ENCODE results near the gene MRI1. TPM values are rescaled to one million over a fixed set of nuclear protein-coding genes. Genes with fewer than 3 reads are reported as not detected.

Gene MRI1
- total RNA-seq, 2 donors from 2014 or later, result 19.6 to 29.6 TPM

DNA sequence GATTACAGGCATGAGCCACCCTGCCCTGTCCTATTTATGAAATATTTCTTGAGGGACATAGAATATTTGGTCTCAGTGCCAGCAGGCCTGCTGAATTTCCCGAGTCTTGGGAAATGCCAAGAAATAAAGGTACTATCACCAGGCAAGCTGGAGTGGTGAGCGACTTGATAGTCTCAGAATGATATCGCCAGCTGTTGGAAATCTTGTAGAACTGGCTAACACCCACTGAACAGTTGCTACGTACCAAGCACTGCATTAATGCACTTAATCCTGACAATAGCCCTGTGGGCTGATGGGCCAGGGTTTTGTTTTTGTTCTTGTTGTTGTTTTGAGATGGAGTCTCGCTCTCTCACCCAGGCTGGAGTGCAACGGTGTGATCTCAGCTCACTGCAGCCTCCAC is 42.2 kb upstream of the MRI1 start:
- Mint-ChIP-seq H3K9me3 (no peaks in the 10 kb centered on the region), H3K4me1 (no peaks in the 10 kb centered on the region), H3K36me3 (ENCODE audit: low read depth) (no peaks in the 10 kb centered on the region), H3K27me3 (ENCODE audit: insufficient read depth) (no peaks in the 10 kb centered on the region), H3K4me3 (no peak overlapping the region), H3K27ac (no peak overlapping the region)
- Histone ChIP-seq H3K4me3 (ENCODE audit: low read length) (no peak overlapping the region), H3K9ac (ENCODE audit: extremely low read depth, low read length, poor library complexity, severe bottlenecking) (no peak overlapping the region), H3K36me3 (ENCODE audit: control insufficient read depth, insufficient read depth, low read length) (no peaks in the 10 kb centered on the region), H3K9me3 (ENCODE audit: control insufficient read depth, low read length) (no peaks in the 10 kb centered on the region), H3K4me1 (ENCODE audit: control insufficient read depth, insufficient read depth, low read length) (no peaks in the 10 kb centered on the region), H3K27me3 (ENCODE audit: control insufficient read depth, insufficient read depth, low read length, poor library complexity, severe bottlenecking) (no peaks in the 10 kb centered on the region), H3K27ac (ENCODE audit: low read depth, low read length) (no peak overlapping the region)
- no peak for DNase-seq
- TF ChIP-seq, protein P1, sequence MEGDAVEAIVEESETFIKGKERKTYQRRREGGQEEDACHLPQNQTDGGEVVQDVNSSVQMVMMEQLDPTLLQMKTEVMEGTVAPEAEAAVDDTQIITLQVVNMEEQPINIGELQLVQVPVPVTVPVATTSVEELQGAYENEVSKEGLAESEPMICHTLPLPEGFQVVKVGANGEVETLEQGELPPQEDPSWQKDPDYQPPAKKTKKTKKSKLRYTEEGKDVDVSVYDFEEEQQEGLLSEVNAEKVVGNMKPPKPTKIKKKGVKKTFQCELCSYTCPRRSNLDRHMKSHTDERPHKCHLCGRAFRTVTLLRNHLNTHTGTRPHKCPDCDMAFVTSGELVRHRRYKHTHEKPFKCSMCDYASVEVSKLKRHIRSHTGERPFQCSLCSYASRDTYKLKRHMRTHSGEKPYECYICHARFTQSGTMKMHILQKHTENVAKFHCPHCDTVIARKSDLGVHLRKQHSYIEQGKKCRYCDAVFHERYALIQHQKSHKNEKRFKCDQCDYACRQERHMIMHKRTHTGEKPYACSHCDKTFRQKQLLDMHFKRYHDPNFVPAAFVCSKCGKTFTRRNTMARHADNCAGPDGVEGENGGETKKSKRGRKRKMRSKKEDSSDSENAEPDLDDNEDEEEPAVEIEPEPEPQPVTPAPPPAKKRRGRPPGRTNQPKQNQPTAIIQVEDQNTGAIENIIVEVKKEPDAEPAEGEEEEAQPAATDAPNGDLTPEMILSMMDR (conservative IDR thresholded peaks at IDR 0.05), result no peak
- WGBS, 2 experiments (ENCODE audit: insufficient coverage in 1 of 2, insufficient read length in 1 of 2), result 90 to 95% methylated on average over 5 to 6 of the region's 6 CpGs

DNA sequence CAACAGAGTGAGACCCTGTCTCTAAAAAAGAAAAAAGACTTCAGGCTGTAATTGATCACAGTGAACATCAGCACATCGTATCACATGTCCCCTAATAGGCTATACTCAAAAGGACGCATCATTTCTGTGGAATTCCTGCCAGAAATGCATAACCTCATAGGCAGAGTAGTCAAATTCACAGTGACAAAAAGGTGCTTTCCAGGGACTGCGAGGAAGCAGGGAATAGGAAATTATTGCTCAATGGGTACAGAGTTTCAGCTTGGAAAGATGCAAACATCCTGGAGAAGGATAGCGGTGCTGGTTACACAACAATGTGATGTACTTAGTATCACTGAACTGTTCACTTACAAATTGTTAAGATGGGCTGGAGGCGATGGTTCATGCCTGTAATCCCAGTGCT is 41.1 kb upstream of the MRI1 start:
- no peaks in the 10 kb centered on the region for H3K9me3 Mint-ChIP-seq
- H3K27ac ChIP-seq (ENCODE audit: low read depth, low read length), result no peak overlapping the region
- no peaks in the 10 kb centered on the region for H3K9me3 ChIP-seq (ENCODE audit: control insufficient read depth, low read length)
- H3K4me3 Mint-ChIP-seq, result no peak overlapping the region
- H3K27me3 ChIP-seq (ENCODE audit: control insufficient read depth, insufficient read depth, low read length, poor library complexity, severe bottlenecking), result no peaks in the 10 kb centered on the region
- H3K27ac Mint-ChIP-seq, result no peak overlapping the region
- no peak overlapping the region for H3K4me3 ChIP-seq (ENCODE audit: low read length)
- no peaks in the 10 kb centered on the region for H3K4me1 Mint-ChIP-seq
- no peaks in the 10 kb centered on the region for H3K36me3 ChIP-seq (ENCODE audit: control insufficient read depth, insufficient read depth, low read length)
- H3K36me3 Mint-ChIP-seq (ENCODE audit: low read depth), result no peaks in the 10 kb centered on the region
- WGBS, 2 experiments (ENCODE audit: insufficient coverage in 1 of 2, insufficient read length in 1 of 2), result 94 to 96% methylated on average over 5 of the region's 5 CpGs
- TF ChIP-seq, protein P1 (conservative IDR thresholded peaks at IDR 0.05), result no peak
- H3K4me1 ChIP-seq (ENCODE audit: control insufficient read depth, insufficient read depth, low read length), result no peaks in the 10 kb centered on the region
- DNase-seq, result no peak
- no peaks in the 10 kb centered on the region for H3K27me3 Mint-ChIP-seq (ENCODE audit: insufficient read depth)
- no peak overlapping the region for H3K9ac ChIP-seq (ENCODE audit: extremely low read depth, low read length, poor library complexity, severe bottlenecking)

DNA sequence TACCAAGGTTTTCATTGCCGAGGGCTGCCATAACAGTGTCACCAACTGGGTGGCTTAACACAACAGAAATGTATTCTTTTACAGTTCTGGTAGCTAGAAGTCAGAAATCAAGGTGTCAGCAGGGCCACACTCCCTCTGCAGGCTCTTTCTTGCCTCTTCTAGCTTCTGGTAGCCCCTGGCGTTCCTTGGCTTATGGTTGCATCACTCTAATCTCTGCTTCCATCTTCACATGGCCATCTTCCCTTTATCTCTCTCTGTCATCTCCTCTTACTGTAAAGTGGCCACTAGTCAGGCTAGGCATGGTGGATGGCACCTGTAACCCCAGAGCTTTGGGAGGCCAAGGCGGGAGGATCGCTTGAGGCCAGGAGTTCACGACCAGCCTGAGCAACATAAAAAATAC is 38.0 kb upstream of the MRI1 start:
- no peak overlapping the region for H3K27ac Mint-ChIP-seq
- H3K4me3 Mint-ChIP-seq, result no peak overlapping the region
- Histone ChIP-seq H3K4me3 (ENCODE audit: low read length) (no peak overlapping the region), H3K9me3 (ENCODE audit: control insufficient read depth, low read length) (no peaks in the 10 kb centered on the region), H3K36me3 (ENCODE audit: control insufficient read depth, insufficient read depth, low read length) (no peaks in the 10 kb centered on the region), H3K27me3 (ENCODE audit: control insufficient read depth, insufficient read depth, low read length, poor library complexity, severe bottlenecking) (no peaks in the 10 kb centered on the region), H3K4me1 (ENCODE audit: control insufficient read depth, insufficient read depth, low read length) (no peaks in the 10 kb centered on the region), H3K27ac (ENCODE audit: low read depth, low read length) (no peak overlapping the region), H3K9ac (ENCODE audit: extremely low read depth, low read length, poor library complexity, severe bottlenecking) (no peak overlapping the region)
- 90 to 91% methylated on average over 2 to 5 of the region's 5 CpGs for WGBS, 2 experiments (ENCODE audit: insufficient coverage in 1 of 2, insufficient read length in 1 of 2)
- no peaks in the 10 kb centered on the region for H3K36me3 Mint-ChIP-seq (ENCODE audit: low read depth)
- DNase-seq, result no peak
- peaks cover 5% of the 10 kb centered on the region for H3K4me1 Mint-ChIP-seq
- no peaks in the 10 kb centered on the region for H3K9me3 Mint-ChIP-seq
- TF ChIP-seq, protein P1 (conservative IDR thresholded peaks at IDR 0.05), result no peak
- H3K27me3 Mint-ChIP-seq (ENCODE audit: insufficient read depth), result no peaks in the 10 kb centered on the region
